ENCODE measurements around the gene CHMP4B.

CHMP4B gene

GRCh38 chr20:33840759-33841435 lies 29.7 kb downstream of the CHMP4B start:
- TF ChIP-seq, protein P1, sequence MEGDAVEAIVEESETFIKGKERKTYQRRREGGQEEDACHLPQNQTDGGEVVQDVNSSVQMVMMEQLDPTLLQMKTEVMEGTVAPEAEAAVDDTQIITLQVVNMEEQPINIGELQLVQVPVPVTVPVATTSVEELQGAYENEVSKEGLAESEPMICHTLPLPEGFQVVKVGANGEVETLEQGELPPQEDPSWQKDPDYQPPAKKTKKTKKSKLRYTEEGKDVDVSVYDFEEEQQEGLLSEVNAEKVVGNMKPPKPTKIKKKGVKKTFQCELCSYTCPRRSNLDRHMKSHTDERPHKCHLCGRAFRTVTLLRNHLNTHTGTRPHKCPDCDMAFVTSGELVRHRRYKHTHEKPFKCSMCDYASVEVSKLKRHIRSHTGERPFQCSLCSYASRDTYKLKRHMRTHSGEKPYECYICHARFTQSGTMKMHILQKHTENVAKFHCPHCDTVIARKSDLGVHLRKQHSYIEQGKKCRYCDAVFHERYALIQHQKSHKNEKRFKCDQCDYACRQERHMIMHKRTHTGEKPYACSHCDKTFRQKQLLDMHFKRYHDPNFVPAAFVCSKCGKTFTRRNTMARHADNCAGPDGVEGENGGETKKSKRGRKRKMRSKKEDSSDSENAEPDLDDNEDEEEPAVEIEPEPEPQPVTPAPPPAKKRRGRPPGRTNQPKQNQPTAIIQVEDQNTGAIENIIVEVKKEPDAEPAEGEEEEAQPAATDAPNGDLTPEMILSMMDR (IDR thresholded peaks at IDR 0.05; ENCODE audit: extremely low read depth, missing control alignments) = no peak
- no peak for DNase-seq (ENCODE audit: low spot score)

DNA sequence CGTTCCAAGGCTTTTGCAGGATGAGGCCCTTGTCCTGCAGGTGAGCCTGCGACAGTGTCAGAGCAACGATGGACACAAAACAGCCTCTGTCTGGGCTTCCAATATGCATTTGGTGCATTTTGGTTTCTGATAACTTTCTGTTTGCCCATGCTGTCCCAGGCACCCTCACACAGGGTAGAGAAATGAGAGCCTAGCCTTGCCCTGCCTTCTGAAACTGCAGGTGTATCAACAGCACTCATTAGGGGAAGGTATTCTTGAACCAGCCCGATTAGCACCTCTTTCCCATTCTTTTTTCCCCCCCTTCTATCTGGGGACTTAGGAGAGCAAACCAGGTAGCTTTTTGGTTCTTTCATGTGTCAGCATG lies 30.3 kb downstream of the CHMP4B start:
- TF ChIP-seq, protein P1 (IDR thresholded peaks at IDR 0.05; ENCODE audit: extremely low read depth, missing control alignments) = no peak
- DNase-seq (ENCODE audit: low spot score) = no peak

- DNase-seq (ENCODE audit: low spot score) = no peak
- TF ChIP-seq, protein P1 (IDR thresholded peaks at IDR 0.05; ENCODE audit: extremely low read depth, missing control alignments) = no peak
These were observed 31.2 kb downstream of the CHMP4B start for GRCh38 chr20:33842346-33842745.

- DNase-seq (ENCODE audit: low spot score) = no peak
- TF ChIP-seq, protein P1 (IDR thresholded peaks at IDR 0.05; ENCODE audit: extremely low read depth, missing control alignments) = no peak
These were observed 31.9 kb downstream of the CHMP4B start for GRCh38 chr20:33843050-33843449.

DNA sequence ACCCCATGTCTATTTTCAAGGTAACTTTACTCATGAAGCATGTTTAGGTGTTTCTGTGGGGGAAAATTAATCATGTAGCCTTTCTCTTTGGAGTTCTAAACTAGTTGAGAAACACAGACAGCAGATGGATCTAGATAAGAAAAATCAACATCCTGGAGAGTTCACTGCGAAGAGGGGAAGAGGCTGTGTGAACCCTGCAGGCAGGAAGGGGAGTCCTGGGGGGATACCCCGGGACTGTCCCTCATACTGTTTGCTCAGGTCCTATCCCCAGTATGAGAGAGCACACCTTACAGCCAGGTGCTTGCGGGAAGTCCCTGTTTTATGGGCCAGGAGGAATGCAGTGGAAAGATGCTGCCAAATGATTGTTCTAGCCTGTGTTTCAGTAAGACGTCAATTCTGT lies 32.7 kb downstream of the CHMP4B start:
- peak; percentile 68 for DNase-seq (ENCODE audit: low spot score)
- TF ChIP-seq, protein P1 (IDR thresholded peaks at IDR 0.05; ENCODE audit: extremely low read depth, missing control alignments) = no peak

DNA sequence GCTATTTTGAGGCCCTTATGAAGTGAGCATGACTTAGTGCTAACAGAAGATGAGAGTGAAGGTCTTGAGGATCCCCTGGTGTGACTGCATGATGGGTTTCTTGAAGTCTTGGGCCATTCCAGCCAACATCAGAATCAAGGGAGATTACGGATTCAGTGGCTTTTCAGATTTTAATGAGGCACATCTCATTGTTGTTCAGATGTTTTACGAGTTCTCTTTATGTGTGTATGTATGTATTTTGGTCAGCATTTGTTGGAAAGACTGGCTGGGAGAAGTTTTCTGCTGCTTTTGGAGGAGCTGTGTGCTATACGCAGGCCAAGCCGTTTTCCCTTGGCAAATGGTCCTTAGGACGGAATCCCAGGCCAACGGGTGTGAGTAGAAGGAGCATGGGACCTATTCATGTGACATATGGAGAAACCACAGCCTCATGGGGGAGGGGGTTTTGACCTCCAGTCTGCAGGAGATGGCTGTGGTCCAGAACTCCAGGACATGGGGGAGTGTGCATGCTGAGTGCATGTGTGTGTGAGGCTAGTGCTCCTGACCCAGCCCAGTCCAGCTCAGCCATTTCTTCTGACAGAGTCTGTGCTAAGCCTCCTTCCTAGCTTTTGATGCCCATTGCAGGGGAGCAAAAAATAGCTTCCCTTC lies 35.3 kb downstream of the CHMP4B start:
- TF ChIP-seq, protein P1 (IDR thresholded peaks at IDR 0.05; ENCODE audit: extremely low read depth, missing control alignments) = no peak

GRCh38 chr20:33847006-33847405 lies 35.9 kb downstream of the CHMP4B start:
- TF ChIP-seq, protein P1 (IDR thresholded peaks at IDR 0.05; ENCODE audit: extremely low read depth, missing control alignments) = no peak

More for the DNA sequence above, 35.3 kb downstream of the CHMP4B start:
- no peak for DNase-seq (ENCODE audit: low spot score)

More at GRCh38 chr20:33847006-33847405, 35.9 kb downstream of the CHMP4B start:
- DNase-seq (ENCODE audit: low spot score) = no peak

Data from GM20000 (cell line).